Activated CD4-positive, CD25-positive, alpha-beta regulatory T cell treated with anti-CD3 and anti-CD28 coated beads, Interleukin-2, amount 50 U/mL, for 16 hours (primary cell): ENCODE measurements around the gene TMEM141.
"Not testable (repeated sequence)": the region's sequence is repeated elsewhere in the genome, so short reads cannot be mapped to it uniquely, and the experiment has no call there.

Experiments
- DNase-seq: peaks from one replicate; pipeline ENCODE4 v3.0.0-alpha.2; 2020; ENCODE audit warnings: low read depth, low spot score

Gene TMEM141

DNA sequence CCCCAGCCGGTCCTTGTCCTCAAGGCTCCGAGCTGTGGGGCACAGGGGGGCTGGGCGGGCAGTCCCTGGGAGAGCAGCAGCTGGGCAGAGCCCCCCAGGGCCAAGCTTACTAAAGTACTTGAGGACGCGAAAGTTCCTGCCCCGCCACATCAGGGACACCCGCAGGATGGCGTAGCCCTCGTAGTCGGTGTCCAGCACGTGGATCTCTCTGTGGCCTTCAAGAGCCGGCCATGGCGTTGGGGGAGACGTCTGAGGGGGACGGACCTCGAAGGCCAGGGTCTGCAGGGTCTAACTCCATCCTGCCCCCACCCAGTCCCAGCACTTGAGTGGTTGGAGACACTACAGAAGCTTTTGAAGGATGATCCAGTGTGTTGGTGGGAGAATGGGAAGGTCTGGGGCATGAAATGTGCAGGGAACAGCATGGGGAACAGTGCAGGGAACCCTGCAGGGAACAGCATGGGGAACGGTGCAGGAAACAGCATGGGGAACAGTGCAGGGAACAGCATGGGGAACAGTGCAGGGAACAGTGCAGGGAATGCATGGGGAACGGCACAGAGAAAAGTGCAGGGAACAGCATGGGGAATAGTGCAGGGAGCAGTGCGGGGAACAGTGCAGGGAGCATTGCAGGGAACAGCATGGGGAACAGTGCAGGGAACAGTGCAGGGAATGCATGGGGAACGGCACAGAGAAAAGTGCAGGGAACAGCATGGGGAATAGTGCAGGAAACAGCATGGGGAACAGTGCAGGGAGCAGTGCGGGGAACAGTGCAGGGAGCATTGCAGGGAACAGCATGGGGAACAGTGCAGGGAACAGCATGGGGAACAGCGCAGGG is 35.6 kb upstream of the TMEM141 start:
- DNase-seq: not testable (repeated sequence)

DNA sequence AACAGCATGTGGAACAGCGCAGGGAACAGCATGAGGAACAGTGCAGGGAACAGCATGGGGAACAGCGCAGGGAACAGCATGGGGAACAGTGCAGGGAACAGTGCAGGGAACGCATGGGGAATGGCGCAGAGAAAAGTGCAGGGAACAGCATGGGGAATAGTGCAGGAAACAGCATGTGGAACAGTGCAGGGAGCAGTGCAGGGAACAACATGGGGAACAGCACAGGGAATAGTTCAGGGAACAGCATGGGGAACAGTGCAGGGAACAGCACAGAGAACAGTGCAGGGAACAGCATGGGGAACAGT is 35.1 kb upstream of the TMEM141 start:
- DNase-seq: no peak

DNA sequence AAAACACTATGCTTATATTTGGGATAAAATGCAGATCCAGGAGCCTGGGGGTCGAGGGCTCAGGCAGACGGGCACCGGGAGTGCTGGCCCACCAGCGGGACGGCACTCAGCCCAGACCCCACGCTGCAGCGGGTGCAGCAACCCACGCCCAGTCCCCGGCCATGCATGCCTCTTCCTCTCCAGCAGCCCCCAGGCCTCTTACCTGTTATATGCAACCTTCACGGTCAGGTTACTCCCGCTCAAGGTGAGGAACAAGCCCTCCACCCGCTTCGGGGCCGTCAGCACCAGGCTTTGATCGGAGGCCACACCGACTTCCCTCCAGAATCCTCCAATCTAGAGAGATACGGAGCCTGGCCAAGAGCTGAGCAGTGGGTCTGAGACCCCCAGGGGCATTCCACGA is 34.3 kb upstream of the TMEM141 start:
- DNase-seq: no peak

DNA sequence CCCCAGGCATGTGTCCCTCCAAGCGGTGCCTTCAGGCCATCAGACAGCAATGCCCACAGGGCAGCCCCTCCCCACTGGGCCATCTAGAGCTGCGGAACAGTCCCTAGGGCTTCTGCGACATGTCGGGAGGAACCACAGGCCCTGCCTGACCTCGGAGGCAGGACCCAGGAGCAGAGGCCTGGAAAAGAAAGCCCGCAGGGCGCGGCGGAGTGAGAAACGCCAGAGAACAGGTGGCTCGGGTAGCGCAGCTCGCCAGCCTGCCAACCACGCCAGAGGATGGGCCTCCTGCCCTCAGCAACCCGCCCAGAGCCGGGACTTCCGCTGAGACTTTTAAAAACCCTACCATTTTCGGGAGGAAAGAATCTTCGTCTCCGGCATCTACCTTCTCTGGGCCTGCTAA is 33.8 kb upstream of the TMEM141 start:
- no peak for DNase-seq

DNA sequence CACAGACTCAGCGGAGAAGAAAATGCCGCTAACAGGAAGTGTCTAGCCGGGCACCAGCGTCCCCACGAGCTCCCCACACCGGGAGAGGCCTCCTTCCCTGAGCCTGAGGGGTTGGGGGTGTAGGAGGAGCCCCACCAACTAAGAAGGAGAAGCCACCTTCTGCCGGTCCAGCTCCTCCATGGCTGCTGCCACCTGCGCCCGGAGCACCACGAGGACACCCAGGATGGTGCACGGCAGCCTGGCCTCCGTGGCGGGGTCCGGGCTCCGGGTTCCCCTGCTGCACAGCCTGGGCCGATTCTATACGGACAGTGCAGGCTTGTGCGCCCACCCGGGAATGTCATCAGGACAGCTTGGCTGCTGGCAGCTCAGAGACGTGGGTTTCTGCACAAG is 33.4 kb upstream of the TMEM141 start:
- no peak for DNase-seq

DNA sequence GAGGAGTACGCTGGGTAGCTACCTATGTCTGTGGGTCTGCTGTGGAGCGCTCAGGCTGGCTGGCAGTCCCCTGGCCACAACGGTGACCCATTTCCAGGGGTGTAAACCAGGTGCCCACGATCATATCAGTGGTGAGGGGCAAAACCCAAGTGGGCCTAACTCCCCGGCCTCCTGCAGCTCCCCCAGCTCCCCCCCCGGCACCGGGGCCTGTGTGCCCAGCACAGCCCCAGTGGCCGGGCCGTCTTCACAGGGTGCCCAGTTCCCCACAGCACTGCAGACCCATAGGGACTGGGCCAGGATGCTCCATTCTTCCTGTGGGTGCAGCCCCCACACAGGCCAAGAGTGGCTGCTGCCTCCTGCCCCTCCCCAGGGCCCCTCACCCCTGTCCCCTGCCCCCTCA is 32.1 kb upstream of the TMEM141 start:
- DNase-seq: no peak

DNA sequence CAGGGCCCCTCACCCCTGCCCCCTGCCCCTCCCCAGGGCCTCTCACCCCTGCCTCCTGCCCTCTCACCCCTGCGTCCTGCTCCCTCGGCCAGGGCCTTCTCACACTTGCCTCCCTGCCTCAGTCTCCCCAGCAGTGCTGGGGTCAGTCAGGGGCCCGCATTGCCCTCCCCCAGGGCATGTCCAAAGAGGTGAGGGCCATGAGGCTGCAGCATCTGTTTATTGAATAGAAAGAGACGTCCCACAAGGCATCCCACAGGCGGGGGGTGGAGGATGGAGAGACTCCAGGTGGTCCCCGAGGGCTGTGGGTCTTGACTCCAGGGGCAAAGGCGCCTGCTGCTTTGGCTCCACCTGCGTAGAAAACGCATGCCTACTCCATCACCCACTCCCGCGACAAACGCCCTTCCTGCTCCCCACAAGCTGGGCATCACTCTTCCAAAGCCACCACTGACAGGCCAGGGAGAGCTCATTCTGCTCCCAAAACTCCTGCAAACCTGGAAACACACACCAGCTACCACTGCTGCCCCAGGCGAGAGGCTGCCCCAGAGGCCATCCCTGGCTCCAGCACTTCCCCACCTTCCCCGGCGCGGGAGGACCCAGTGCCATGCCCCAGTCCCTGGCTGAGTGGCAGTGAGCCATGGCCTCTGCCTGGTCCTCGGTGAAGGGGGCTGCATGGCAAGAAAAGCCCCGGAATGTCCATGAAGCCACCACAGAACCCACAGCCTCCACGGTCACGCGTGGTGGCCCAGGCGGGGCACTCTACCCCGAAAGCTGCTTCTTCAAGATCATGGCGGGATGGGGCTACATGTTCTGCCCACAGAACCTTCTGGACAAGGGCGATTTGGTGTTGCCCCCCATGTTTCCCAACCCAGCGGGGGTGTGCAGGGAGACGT is 31.5 kb upstream of the TMEM141 start:
- no peak for DNase-seq

DNA sequence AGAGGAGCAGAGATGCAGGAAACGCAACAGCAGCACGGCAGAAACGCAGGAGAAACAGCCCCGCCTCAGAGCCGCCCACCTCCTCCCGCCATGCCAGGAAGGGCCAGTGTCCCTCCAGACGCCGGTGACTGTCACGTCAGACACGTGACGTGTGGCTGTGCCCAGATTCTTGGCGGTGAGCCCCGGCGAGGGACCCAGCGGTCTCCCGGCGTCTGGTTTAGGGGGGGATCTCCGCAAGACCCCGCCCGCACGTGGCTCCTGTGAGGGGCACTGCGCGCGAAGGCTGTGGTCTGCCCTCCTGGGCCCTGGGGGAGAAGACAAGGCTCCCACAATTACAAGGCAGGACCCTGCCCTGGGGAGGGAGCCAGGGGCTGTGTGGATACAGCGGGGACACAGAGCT is 30.7 kb upstream of the TMEM141 start:
- DNase-seq: no peak

DNA sequence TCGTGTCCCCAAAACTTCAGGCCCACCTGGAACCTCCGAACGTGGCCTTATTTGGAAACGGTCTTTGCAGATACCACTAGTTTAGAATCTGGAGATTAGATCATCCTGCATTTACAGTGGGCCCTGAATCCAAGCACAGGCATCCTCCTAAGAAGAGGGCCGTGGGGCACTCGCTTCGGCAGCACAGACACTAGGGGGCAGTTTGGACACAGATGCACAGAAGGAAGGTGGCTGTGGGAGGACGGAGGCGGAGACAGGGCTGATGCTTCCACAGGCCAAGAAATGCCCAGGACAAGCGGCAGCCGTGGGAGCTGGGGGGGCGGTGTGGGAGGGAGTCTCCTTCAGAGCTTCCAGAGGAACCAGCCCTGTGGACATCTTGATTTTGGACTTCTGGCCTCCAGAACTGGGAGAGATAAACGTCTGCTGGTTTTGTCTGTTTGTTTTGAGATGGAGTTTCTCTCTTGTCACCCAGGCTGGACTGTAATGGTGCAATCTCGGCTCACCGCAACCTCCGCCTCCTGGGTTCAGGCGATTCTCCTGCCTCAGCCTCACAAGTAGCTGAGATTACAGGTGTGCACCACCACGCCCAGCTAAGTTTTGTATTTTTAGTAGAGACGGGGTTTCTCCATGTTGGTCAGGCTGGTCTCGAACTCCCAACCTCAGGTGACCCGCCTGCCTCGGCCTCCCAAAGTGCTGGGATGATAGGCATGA is 30.2 kb upstream of the TMEM141 start:
- not testable (repeated sequence) for DNase-seq

DNA sequence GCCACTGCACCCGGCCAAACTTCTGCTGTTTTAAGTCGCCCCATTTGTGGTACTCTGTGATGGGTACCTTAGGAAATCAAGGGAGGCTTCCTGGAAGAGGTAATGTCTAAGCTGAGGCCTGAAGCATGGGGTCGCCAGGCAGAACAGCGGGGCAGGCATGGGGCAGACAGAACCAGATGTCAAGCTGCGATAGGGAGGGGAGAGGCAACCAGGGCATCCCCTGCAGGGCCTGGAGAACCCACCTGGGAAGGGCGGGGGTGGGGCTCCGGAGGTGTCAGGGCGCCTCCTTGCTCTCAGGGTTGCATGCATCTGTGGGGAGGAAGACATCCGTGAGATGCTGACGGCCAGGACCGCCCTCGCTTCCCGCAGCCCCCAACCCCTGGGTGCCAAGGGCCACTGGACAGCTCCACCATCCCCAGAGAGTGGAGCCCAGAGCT is 29.6 kb upstream of the TMEM141 start:
- DNase-seq: no peak

DNA sequence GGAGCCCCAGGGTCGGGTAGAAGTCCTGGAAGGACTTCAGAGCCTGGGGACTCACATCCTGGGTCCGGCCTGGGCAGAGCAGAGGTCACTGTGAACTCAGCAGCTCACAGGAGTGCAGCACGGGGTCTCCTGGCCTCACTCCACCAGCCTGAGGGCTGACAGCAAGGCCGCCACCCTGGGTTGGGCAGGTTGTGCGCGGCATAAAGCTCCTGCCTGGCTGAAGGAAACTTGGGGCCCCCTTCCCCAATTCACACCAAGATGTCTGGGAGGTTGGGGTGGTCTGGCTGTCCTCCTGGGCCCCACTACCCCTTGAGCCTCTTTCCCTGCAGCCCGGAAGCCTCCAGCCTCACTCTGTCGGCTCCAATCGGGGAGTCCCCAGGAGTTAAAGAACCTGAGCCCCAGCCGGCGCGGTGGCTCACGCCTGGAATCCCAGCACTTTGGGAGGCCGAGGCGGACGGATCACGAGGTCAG is 28.9 kb upstream of the TMEM141 start:
- DNase-seq: no peak

DNA sequence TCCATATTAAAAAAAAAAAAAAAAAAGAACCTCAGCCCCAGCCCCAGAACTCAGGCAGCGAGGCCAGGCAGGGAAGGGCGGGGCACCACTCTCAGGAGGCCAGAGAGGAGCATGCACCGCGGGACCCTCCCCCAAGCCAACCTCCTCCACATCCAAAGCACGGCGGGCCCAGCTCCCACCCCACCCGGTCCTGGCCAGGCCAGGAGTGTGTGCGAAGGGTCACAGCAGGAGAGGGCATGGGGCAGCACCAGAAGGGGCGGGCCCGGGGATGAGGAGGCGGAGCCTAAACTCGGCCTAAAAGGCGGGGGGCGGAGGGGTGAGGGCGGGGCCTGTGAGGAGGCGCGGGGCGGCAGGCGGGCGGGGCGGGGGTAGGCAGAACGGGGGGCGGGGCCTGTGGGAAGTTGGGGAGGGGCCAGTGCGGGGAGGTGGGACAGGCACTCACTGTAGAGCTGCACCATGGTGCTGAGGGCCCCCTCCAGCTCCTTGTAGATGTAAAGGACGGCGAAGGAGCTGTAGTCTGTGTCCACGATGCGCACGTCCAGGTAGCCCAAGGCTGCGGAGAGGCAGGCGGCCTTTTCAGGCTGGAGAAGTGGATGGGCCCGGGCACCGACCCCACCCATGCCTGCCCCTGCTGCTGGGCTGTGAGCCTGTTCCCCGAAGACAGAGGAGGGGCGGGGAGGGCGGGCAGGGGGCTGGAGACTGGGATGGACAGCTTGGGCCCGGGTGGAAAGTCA is 28.1 kb upstream of the TMEM141 start:
- DNase-seq: no peak

DNA sequence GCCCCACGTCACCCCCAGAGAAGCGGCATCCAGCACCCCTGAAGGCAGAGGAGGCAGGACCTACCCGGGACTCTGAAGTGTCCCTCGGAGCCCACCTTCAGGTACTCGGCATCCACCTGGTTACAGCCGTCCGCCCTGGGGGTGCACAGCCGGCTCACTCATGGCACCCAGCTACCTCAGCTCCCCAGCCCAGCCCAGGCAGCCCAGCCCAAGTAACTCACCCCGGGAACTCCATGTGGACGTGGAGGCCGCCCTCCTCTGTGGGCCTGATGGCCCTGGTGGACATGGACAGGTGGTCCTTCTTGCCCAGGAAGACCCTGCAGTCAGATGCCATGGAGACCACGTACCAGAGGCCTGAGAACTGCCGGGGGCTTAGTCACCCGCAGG is 27.5 kb upstream of the TMEM141 start:
- no peak for DNase-seq

DNA sequence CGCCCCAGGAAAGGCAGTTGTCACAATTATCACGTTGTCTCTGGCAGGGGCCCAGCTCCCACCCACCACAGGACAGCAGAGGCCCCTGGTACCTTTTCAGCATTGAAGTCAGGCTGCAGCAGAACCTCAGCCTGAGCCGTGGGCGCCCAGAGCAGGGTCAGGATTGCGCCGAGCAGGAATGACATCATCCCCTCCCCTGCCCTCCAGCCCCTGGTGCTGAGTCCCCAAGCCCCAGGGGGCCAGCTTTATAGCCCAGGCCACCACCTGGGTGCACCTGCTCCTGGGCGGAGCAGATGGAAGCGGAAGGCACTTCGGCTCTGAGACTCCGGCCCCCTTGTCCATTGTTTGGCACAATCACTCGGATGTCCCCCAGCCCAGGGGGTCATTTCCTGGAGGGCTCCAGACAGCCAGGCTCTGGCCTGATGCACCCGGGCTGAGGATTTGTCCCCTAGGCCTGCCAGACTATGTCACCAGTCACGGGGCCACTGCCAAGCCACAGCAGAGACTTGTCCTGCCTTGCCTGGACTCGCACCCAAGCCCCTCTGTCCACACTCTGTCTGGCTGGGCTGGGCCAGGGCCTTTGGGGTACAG is 26.7 kb upstream of the TMEM141 start, which contains the start of gene LCN15:
TSS of gene LCN15 (minus strand) at position 218 of the 591 bp plus-strand sequence. CDS start at position 188, 30 bp downstream.
- DNase-seq: no peak

DNA sequence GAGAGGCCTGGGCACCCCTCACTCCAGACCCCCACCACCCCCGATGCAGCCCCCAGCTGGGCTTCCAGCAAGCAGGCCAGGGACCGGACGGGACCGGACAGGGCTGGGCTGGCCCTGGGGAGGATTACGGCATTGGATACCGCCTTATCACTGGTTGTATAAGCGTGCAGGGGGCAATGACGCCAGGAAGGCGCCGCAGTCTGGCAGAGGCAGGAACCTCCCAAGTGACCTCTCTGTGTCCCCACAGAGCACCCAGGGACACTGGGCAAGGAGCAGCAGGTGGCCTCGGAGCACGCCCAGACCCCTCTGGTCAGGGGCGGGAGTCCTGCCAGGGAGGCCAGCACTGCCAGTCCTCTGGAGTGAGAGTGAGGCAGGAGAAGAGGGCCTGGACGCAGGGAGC is 26.1 kb upstream of the TMEM141 start:
- no peak for DNase-seq

DNA sequence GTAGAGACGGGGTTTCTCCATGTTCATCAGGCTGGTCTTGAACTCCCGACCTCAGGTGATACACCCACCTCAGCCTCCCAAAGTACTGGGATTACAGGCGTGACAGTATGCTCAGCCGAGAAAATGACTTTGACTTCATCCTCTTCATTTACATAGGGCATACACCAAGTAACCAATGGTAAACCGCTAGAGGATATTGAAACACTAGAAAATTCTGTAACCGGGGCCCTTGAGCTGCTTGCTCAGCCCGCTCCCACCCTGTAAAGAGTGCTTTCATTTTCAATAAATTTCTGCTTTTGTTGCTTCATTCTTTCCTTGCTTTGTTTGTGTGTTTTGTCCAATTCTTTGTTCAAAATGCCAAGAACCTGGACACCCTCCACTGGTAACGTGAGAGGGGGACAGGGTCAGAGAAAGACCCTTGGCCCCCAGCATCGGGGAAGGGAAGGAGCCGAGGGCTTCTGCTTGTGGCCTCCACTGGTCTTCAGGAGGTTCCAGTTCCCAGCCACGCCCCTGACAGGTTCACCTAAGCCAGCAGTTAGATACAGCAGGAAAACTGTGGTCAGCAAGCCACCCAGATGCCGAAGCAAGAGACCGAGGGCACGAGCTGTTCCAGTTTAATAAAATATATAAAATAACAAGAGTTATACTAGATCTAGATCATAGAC is 25.3 kb upstream of the TMEM141 start:
- not testable (repeated sequence) for DNase-seq

DNA sequence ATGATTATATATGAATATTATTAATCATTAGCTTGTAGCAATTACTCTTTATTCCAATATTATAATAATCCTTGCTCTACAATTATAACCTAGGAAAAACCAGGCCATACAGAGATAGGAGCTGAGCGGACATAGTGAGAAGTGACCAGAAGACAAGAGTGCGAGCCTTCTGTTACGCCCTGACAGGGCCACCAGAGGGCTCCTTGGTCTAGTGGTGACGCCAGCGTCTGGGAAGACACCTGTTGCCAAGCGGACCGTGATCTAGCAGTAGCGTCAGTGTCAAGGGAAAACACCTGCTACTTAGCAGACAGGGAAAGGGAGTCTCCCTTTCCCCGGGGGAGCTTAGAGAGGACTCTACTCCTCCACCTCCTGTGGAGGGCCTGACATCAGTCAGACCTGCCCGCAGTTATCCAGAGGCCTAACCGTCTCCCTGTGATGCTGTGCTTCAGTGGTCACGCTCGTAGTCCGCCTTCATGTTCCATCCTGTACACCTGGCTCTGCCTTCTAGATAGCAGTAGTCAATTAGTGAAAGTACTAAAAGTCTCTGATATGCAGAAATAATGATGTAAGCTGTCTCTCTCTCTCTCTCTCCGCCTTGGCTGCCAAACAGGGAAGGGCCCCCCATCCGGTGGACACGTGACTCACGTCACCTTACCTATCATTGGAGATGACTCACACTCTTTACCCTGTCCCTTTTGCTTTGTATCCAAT is 24.6 kb upstream of the TMEM141 start:
- DNase-seq: not testable (repeated sequence)

DNA sequence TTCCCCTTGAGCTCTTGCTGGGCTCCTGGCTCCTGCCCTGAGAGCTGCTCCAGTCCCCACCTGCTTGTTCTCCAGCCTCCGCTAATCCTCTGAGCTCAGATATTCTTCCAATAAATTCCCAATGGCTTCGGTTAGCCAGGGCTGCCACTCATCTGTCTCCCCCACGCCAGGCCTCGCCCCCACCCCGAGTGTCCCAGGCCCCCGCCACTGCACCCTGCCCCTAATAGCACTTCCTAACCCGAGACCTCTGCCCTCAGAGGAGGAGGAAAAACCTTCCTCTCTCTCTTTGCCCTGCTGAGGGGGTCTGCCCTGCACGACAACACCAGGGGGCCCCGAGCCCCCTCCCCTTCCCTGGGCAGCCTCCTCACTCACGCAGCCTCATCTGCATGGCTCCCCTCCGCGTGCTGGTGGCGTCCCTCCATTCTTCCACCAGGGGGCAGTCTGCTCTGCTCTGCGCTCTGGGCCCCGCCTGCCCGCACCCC is 21.4 kb upstream of the TMEM141 start:
- no peak for DNase-seq

DNA sequence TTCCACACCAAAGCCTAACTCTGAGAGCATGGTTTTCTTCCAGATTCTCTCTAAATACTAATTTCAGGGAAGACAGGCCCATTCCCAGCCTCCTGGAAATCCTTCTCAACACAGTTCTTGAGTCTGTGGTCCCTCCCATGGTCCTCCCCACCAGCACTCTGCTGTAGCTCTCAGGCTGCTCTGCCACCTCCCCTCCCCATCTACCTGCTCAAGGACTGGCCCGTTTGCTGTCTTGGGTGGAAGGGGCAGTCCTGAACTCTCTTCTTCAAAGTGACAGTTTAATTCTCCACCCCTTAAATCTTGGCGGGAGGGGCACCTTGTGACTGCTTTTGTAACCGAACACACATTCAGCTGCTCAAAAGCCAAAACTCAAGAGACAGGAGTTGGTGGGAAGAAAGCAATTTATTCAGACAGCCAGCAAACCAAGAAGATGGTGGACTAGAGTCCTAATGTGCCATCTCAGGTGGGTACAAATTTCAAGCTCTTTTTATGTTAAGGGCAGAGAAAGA is 19.2 kb upstream of the TMEM141 start:
- no peak for DNase-seq
